HCT116 (cell line): Measurements from ENCODE around the gene SLC5A1.

Experiments used
- CBX3 ChIP-seq: IDR thresholded peaks from 2 replicates; pipeline ENCODE4 v1.6.1; 2012; ENCODE audit warnings: low read depth
- EZH2 ChIP-seq: fragments of 200-600 bp; sonication (generic); IDR thresholded peaks from 2 replicates; pipeline ENCODE4 v1.6.1; 2017; ENCODE audit warnings: antibody characterized with exemption, mixed run types
- EZH2phosphoT487 ChIP-seq: fragments of 200-600 bp; IDR thresholded peaks from 2 replicates; pipeline ENCODE4 v1.6.1; 2018; ENCODE audit warnings: antibody characterized with exemption, borderline replicate concordance
- FOSL1 ChIP-seq: IDR thresholded peaks from 2 replicates; pipeline ENCODE4 v1.6.1; 2012; ENCODE audit warnings: low read depth
- POLR2A ChIP-seq: IDR thresholded peaks from 2 replicates; pipeline ENCODE4 v1.7.0; 2011; ENCODE audit warnings: borderline replicate concordance; ENCODE audit not compliant: insufficient read depth, insufficient read length; ENCODE audit errors: extremely low read depth
- POLR2AphosphoS5 ChIP-seq: IDR thresholded peaks from 2 replicates; pipeline ENCODE4 v1.6.1; 2011; ENCODE audit warnings: mild to moderate bottlenecking, low read depth, low read length, moderate library complexity
- RAD21 ChIP-seq: IDR thresholded peaks from 2 replicates; pipeline ENCODE4 v1.6.1; 2012; ENCODE audit warnings: low read depth, mild to moderate bottlenecking
- TCF7L2 ChIP-seq: IDR thresholded peaks from 2 replicates; pipeline ENCODE4 v1.7.0; 2011; ENCODE audit warnings: borderline replicate concordance, inconsistent platforms; ENCODE audit not compliant: insufficient read depth, insufficient read length; ENCODE audit errors: extremely low read depth
- YY1 ChIP-seq: IDR thresholded peaks from 2 replicates; pipeline ENCODE4 v1.6.1; 2011; ENCODE audit warnings: low read length, low read depth, moderate library complexity, mild to moderate bottlenecking; ENCODE audit not compliant: insufficient replicate concordance; ENCODE audit errors: extremely low read depth
- TF ChIP-seq, protein P1 (sequence below), 3 experiments: fragments of 200-600 bp in 1 of 3; sonication (generic) in 1 of 3; IDR thresholded peaks in 2 of 3; conservative IDR thresholded peaks in 1 of 3; 2 replicates each; pipeline ENCODE4 v1.5.1; 2012 to 2017; ENCODE audit warnings: low read depth in 2 of 3, low read length in 2 of 3, antibody characterized with exemption in 1 of 3, borderline replicate concordance in 1 of 3, control low read depth in 1 of 3, mild to moderate bottlenecking in 1 of 3, mixed read lengths in 1 of 3, mixed run types in 1 of 3, moderate library complexity in 1 of 3; ENCODE audit not compliant: insufficient read depth in 1 of 3
- TF ChIP-seq, protein P2 (sequence below): IDR thresholded peaks from 2 replicates; pipeline ENCODE4 v1.6.1; 2012; ENCODE audit warnings: low read depth
- TF ChIP-seq, protein P3 (sequence below): IDR thresholded peaks from 2 replicates; pipeline ENCODE4 v1.6.1; 2012

DNA sequence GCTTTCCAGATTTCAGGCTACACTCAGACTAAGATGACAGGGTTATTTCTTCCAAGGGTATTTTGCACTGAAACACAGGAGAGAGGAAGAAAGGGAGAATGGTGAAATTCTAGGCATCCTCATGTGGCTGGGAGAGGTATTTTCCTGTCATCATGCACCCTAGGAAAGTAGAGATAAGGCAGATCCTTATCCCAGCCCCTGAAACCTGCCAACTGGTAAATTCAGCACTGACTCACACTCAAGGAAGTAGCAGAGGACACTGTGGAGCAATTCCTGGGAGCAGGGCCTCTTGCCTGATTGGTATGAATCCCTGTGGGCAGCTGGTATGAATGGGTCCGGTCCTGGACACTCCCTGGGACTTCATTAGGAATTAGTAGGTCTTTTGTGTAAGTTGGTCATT, 37.6 kb upstream of the SLC5A1 start:
- TF ChIP-seq POLR2A: no peak
- TF ChIP-seq, protein P1, sequence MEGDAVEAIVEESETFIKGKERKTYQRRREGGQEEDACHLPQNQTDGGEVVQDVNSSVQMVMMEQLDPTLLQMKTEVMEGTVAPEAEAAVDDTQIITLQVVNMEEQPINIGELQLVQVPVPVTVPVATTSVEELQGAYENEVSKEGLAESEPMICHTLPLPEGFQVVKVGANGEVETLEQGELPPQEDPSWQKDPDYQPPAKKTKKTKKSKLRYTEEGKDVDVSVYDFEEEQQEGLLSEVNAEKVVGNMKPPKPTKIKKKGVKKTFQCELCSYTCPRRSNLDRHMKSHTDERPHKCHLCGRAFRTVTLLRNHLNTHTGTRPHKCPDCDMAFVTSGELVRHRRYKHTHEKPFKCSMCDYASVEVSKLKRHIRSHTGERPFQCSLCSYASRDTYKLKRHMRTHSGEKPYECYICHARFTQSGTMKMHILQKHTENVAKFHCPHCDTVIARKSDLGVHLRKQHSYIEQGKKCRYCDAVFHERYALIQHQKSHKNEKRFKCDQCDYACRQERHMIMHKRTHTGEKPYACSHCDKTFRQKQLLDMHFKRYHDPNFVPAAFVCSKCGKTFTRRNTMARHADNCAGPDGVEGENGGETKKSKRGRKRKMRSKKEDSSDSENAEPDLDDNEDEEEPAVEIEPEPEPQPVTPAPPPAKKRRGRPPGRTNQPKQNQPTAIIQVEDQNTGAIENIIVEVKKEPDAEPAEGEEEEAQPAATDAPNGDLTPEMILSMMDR (IDR thresholded peaks at IDR 0.05 in 2 of 3, conservative IDR thresholded peaks at IDR 0.05 in 1 of 3; ENCODE audit: borderline replicate concordance in 1 of 3, insufficient read depth in 1 of 3, low read depth in 2 of 3, low read length in 2 of 3): no peak
- TF ChIP-seq, protein P2, sequence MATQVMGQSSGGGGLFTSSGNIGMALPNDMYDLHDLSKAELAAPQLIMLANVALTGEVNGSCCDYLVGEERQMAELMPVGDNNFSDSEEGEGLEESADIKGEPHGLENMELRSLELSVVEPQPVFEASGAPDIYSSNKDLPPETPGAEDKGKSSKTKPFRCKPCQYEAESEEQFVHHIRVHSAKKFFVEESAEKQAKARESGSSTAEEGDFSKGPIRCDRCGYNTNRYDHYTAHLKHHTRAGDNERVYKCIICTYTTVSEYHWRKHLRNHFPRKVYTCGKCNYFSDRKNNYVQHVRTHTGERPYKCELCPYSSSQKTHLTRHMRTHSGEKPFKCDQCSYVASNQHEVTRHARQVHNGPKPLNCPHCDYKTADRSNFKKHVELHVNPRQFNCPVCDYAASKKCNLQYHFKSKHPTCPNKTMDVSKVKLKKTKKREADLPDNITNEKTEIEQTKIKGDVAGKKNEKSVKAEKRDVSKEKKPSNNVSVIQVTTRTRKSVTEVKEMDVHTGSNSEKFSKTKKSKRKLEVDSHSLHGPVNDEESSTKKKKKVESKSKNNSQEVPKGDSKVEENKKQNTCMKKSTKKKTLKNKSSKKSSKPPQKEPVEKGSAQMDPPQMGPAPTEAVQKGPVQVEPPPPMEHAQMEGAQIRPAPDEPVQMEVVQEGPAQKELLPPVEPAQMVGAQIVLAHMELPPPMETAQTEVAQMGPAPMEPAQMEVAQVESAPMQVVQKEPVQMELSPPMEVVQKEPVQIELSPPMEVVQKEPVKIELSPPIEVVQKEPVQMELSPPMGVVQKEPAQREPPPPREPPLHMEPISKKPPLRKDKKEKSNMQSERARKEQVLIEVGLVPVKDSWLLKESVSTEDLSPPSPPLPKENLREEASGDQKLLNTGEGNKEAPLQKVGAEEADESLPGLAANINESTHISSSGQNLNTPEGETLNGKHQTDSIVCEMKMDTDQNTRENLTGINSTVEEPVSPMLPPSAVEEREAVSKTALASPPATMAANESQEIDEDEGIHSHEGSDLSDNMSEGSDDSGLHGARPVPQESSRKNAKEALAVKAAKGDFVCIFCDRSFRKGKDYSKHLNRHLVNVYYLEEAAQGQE: no peak
- no peak for TF ChIP-seq EZH2
- no peak for TF ChIP-seq YY1
- TF ChIP-seq, protein P3, sequence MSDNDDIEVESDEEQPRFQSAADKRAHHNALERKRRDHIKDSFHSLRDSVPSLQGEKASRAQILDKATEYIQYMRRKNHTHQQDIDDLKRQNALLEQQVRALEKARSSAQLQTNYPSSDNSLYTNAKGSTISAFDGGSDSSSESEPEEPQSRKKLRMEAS: no peak
- no peak for TF ChIP-seq FOSL1
- no peak for TF ChIP-seq TCF7L2
- TF ChIP-seq POLR2AphosphoS5: no peak
- TF ChIP-seq CBX3: no peak
- no peak for TF ChIP-seq RAD21
- TF ChIP-seq EZH2phosphoT487: no peak
